Heart right ventricle (tissue), 16 donors: ENCODE measurements around the gene C2orf49. TPM values are rescaled to one million over a fixed set of nuclear protein-coding genes. Genes with fewer than 3 reads are reported as not detected.
A peak's percentile ranks its signal among the peaks of the same experiment; 100 is the strongest.

ENCODE experiments used
- ATAC-seq, 8 donors: fragments of 200-7000 bp; cut with Tn5 transposase; one replicate each; pipeline ENCODE4 v1.9.1; 2020; ENCODE audit warnings: mild to moderate bottlenecking in 8 of 8, moderate library complexity in 8 of 8, moderate number of reproducible peaks in 1 of 8
- DNase-seq, 2 donors: peaks; one replicate each; pipeline ENCODE4 v3.0.0-alpha.2; 2020
- H3K27ac ChIP-seq, 10 donors: fragments of 200-600 bp; sonication (generic) in 2 of 10; one replicate each; pipeline versions ENCODE4 v1.5.0 to v1.8.0; 2020 to 2022; ENCODE audit warnings: mild to moderate bottlenecking in 3 of 10
- H3K27me3 ChIP-seq, 7 donors: fragments of 200-600 bp; one replicate each; pipeline ENCODE4 v1.8.0; 2021 to 2022; ENCODE audit warnings: mild to moderate bottlenecking in 2 of 7
- H3K36me3 ChIP-seq, 9 donors: fragments of 200-600 bp; sonication (generic) in 1 of 9; one replicate each; pipeline versions ENCODE4 v1.5.0 to v1.8.0; 2020 to 2022; ENCODE audit warnings: mild to moderate bottlenecking in 2 of 9
- H3K4me1 ChIP-seq, 9 donors: fragments of 200-600 bp; sonication (generic) in 1 of 9; one replicate each; pipeline versions ENCODE4 v1.5.0 to v1.8.0; 2020 to 2022; ENCODE audit warnings: mild to moderate bottlenecking in 4 of 9
- H3K4me3 ChIP-seq, 10 donors: fragments of 200-600 bp; sonication (generic) in 2 of 10; one replicate each; pipeline versions ENCODE4 v1.5.0 to v1.8.0; 2020 to 2022; ENCODE audit warnings: mild to moderate bottlenecking in 7 of 10, moderate library complexity in 2 of 10
- H3K9me3 ChIP-seq, 11 donors: fragments of 200-600 bp in 10 of 11; sonication (generic) in 2 of 11; one replicate each; pipeline versions ENCODE4 v1.5.0 to v1.8.0; 2013 to 2022; ENCODE audit warnings: mild to moderate bottlenecking in 2 of 11, control low read depth in 1 of 11, moderate library complexity in 1 of 11
- CTCF ChIP-seq, 9 donors: fragments of 200-600 bp; sonication (generic) in 2 of 9; IDR thresholded peaks; one replicate each; pipeline versions ENCODE4 v1.5.0 to v1.8.0; 2021 to 2022; ENCODE audit warnings: antibody characterized with exemption in 9 of 9, mild to moderate bottlenecking in 5 of 9, moderate library complexity in 1 of 9
- WGBS, 2 donors: extraction: QIAGEN DNeasy Blood & Tissue Kit; methylation state at CpG; one replicate each; pipeline ENCODE4 v1.1.7; 2013; ENCODE audit warnings: inconsistent platforms in 1 of 2; 5-methylcytosine and 5-hydroxymethylcytosine counted together
- intact Hi-C, 10 donors: fragments of 100-400 bp; cut with DNase I; formaldehyde crosslinking; loops; one replicate each; pipeline versions ENCODE4 v1.11.1 to v1.14.2; 2022
- polyA plus RNA-seq, 2 donors: library from polyadenylated mRNA; stranded (reverse); fragments of 200-250 nt; gene quantifications; one replicate each; pipeline ENCODE4 v1.2.3, GENCODE V29; 2013
- total RNA-seq, 10 donors: library from RNA; stranded (reverse); fragmentation: NEBNext Ultra II Directional in 3 of 10; extraction: Animal tissue kit (Norgen Biotek cat#: 25700) in 3 of 10; gene quantifications; one replicate each; pipeline versions ENCODE4 v1.2.1 to v1.2.4, GENCODE V29; 2021 to 2023
- donor health status: Arrhythmogenic right ventricular cardiomyopathy.
- donor health status: ischemic (EF 13 %, LVEDD 7.1; RV severe dilation, severe dysfunction).
- donor health status: healthy with polysubstance abuse.
- donor health status: DM: no; HTN: yes; CAD: no.
- donor health status: DM: no; HTN: no; CAD: no.
- donor health status: ischemic (EF 25% LVEDD 6.9; RV normal size, moderate dysfunction).
- donor health status: ischemic (EF 25% LVEDD 5.7; RV mildly dilated, moderate dysfunction).
- donor health status: healthy.
- donor health status: DM: yes; HTN: yes; CAD: no.
- donor health status: Ischemic cardiomyopathy.
- donor health status: ischemic (EF 35%, LVEDD 5.7; RV mildly dilated, moderate dysfunction).
- donor health status: nonischemic (EF 11% LVEDD 7.7; RV severe dilation, severe dysfunction).
- donor health status: DM: yes; HTN: yes; CAD: no.
- donor health status: PGD.
- donor health status: ischemic (EF 29% LVEDD 5.4; RV normal size, mild dysfunction).
- donor health status: nonischemic (EF 23%, LVEDD 6.1; RV moderate dilation, normal function).

C2orf49 gene
- total and polyA plus RNA-seq, 12 donors, result 9.0 to 22.9 (median 16.2) TPM

GRCh38 chr2:105338020-105338385 is 663 bp downstream of the C2orf49 start:
- Histone ChIP-seq H3K36me3 (peaks cover 0 to 51% (median 27%) of the 10 kb centered on the region in 9 donors), H3K27me3 (no peaks in the 10 kb centered on the region), H3K27ac (peak overlapping the region; percentile 77 to 98 (median 94)), H3K9me3 (no peaks in the 10 kb centered on the region), H3K4me1 (peaks cover 2 to 31% (median 25%) of the 10 kb centered on the region in 9 donors), H3K4me3 (peak overlapping the region; percentile 59 to 94 (median 85))
- intact Hi-C loops, result no loop called here
- ATAC-seq (peak in 7 of 8 donors; percentile 2 to 39 (median 14)), DNase-seq (no peak)
- WGBS, 2 donors, result 8 to 9% methylated on average over 5 of the region's 5 CpGs
- no peak for TF ChIP-seq CTCF (IDR thresholded peaks at IDR 0.05)

GRCh38 chr2:105339414-105339813 is 2.1 kb downstream of the C2orf49 start:
- DNase-seq (no peak), ATAC-seq (no peak)
- H3K36me3 ChIP-seq, result peaks cover 0 to 59% (median 40%) of the 10 kb centered on the region in 9 donors
- H3K4me1 ChIP-seq, result peaks cover 2 to 31% (median 25%) of the 10 kb centered on the region in 9 donors
- no peaks in the 10 kb centered on the region for H3K27me3 ChIP-seq
- H3K9me3 ChIP-seq, result no peaks in the 10 kb centered on the region
- 85 to 88% methylated on average over 4 of the region's 4 CpGs for WGBS, 2 donors
- no peak for TF ChIP-seq CTCF (IDR thresholded peaks at IDR 0.05)
- no peak overlapping the region for H3K4me3 ChIP-seq
- no peak overlapping the region for H3K27ac ChIP-seq
- intact Hi-C loops, result no loop called here

GRCh38 chr2:105344704-105345345 is 7.5 kb downstream of the C2orf49 start:
- Histone ChIP-seq H3K9me3 (no peaks in the 10 kb centered on the region), H3K27me3 (no peaks in the 10 kb centered on the region), H3K36me3 (peaks cover 2 to 100% (median 54%) of the 10 kb centered on the region in 9 donors), H3K4me1 (peaks cover 0 to 3% (median 0%) of the 10 kb centered on the region in 9 donors), H3K4me3 (no peak overlapping the region), H3K27ac (no peak overlapping the region)
- TF ChIP-seq CTCF (IDR thresholded peaks at IDR 0.05), result peak in 7 of 9 donors; percentile 35 to 61 (median 51)
- peak in 5 of 8 donors; percentile 6 to 53 (median 47) for ATAC-seq
- no peak for DNase-seq
- intact Hi-C loops, result loop anchor here in 6 of 10 donors (1.0 to 10.0 kb wide), 5 partner anchors 176 to 200 kb away; no protein-coding TSS in a partner anchor
- 73 to 85% methylated on average over 4 of the region's 4 CpGs for WGBS, 2 donors

- 85 to 94% methylated on average over 1 of the region's 1 CpG for WGBS, 2 donors
- no peak for TF ChIP-seq CTCF (IDR thresholded peaks at IDR 0.05)
- Histone ChIP-seq H3K36me3 (peaks cover 0 to 94% (median 30%) of the 10 kb centered on the region in 9 donors), H3K4me1 (peaks cover 0 to 14% (median 3%) of the 10 kb centered on the region in 9 donors), H3K9me3 (peaks cover 0 to 25% (median 9%) of the 10 kb centered on the region in 11 donors), H3K27me3 (no peaks in the 10 kb centered on the region), H3K27ac (no peak overlapping the region), H3K4me3 (no peak overlapping the region)
- DNase-seq (no peak), ATAC-seq (no peak)
- intact Hi-C loops, result no loop called here
Measured at GRCh38 chr2:105357122-105357521, 19.8 kb downstream of the C2orf49 start.
